K562 (cell line): ENCODE measurements around the gene RBM44. TPM values are rescaled to one million over a fixed set of nuclear protein-coding genes. Genes with fewer than 3 reads are reported as not detected.

ENCODE experiments used
- ATAC-seq: fragments of 200-7000 bp; cut with Tn5 transposase; 3 replicates; pipeline ENCODE4 v1.9.1; 2020; ENCODE audit warnings: moderate library complexity
- BruUV-seq: library from RNA; stranded (reverse); fragments of 400-500 nt; replicated peaks from 2 replicates; lab custom pipeline; 2021; lab: Mats Ljungman, UMichigan
- CTCF ChIA-PET: fragments of 300-600 bp; formaldehyde crosslinking; extraction: SDS; loops from one replicate; lab custom pipeline; 2021; ENCODE audit warnings: low intra/inter-chr PET ratio; lab: Yijun Ruan, JAX
- POLR2A ChIA-PET: fragments of 300-600, 350-650 bp; sonication (Branson Sonifier 250); formaldehyde crosslinking; extraction: SDS; loops from one replicate; lab custom pipeline; 2021; ENCODE audit warnings: antibody characterized with exemption, inconsistent platforms; lab: Yijun Ruan, JAX
- DNase-seq, 4 experiments: peaks; one replicate each; pipeline versions ENCODE4 v3.0.0 to v3.0.0-alpha.2; 2011 to 2018; ENCODE audit warnings: low spot score in 3 of 4, mixed read lengths in 3 of 4; ENCODE audit errors: extremely low read depth in 1 of 4
- FAIRE-seq: peaks from 2 replicates; lab custom pipeline; 2011; peaks lifted over from hg19 to GRCh38; lab: Jason Lieb, UNC
- H2AFZ ChIP-seq: 2 replicates; pipeline ENCODE4 v1.6.0; 2011; ENCODE audit warnings: low read depth, low read length, control low read depth, inconsistent platforms
- H3K27ac ChIP-seq: fragments of 200-600 bp; 3 replicates; pipeline ENCODE4 v1.8.0; 2011; ENCODE audit warnings: low read depth, mild to moderate bottlenecking, control low read depth, inconsistent platforms, low read length, moderate library complexity, mixed read lengths; ENCODE audit errors: extremely low read depth
- H3K27me3 ChIP-seq, 2 experiments: fragments of 300-600 bp in 1 of 2; 2 replicates in 1 of 2; 3 replicates in 1 of 2; pipeline versions ENCODE4 v1.6.0 to v1.8.0; 2011; ENCODE audit warnings: inconsistent platforms in 2 of 2, low read length in 2 of 2, mild to moderate bottlenecking in 1 of 2, mixed read lengths in 1 of 2, moderate library complexity in 1 of 2; ENCODE audit not compliant: control insufficient read depth in 2 of 2, insufficient read depth in 2 of 2
- H3K36me3 ChIP-seq: fragments of 300-600 bp; 3 replicates; pipeline ENCODE4 v1.8.0; 2011; ENCODE audit warnings: mild to moderate bottlenecking, low read length, inconsistent platforms; ENCODE audit not compliant: control insufficient read depth, insufficient read depth
- H3K4me1 ChIP-seq, 2 experiments: fragments of 200-600 bp in 1 of 2; replicated peaks in 1 of 2; 2 replicates in 1 of 2; 3 replicates in 1 of 2; pipeline versions ENCODE4 v1.5.1 to v1.8.0; 2011; ENCODE audit warnings: inconsistent platforms in 2 of 2, low read length in 2 of 2, mild to moderate bottlenecking in 1 of 2, mixed read lengths in 1 of 2, moderate library complexity in 1 of 2; ENCODE audit not compliant: control insufficient read depth in 2 of 2, insufficient read depth in 2 of 2
- H3K4me2 ChIP-seq: 2 replicates; pipeline ENCODE4 v1.6.1; 2011; ENCODE audit warnings: low read length, control low read depth, inconsistent platforms, mixed read lengths; ENCODE audit not compliant: insufficient read depth
- H3K4me3 ChIP-seq: fragments of 200-600 bp; sonication (generic), shearing (Covaris generic); 2 replicates; pipeline ENCODE4 v1.5.1; 2016; ENCODE audit warnings: control low read depth, inconsistent platforms
- H3K79me2 ChIP-seq: fragments of 200-600 bp; 3 replicates; pipeline ENCODE4 v1.8.0; 2011; ENCODE audit warnings: low read length, inconsistent platforms; ENCODE audit not compliant: control insufficient read depth, insufficient read depth
- H3K9ac ChIP-seq, 2 experiments: 2 replicates each; pipeline versions ENCODE4 v1.6.0 to v1.6.1; 2011; ENCODE audit warnings: low read depth in 2 of 2, low read length in 2 of 2, control low read depth in 1 of 2, inconsistent platforms in 1 of 2, mild to moderate bottlenecking in 1 of 2, mixed read lengths in 1 of 2; ENCODE audit not compliant: insufficient read depth in 1 of 2
- H3K9me1 ChIP-seq: one replicate; pipeline ENCODE4 v1.6.0; 2011; ENCODE audit warnings: inconsistent platforms, mild to moderate bottlenecking, low read length, moderate library complexity; ENCODE audit not compliant: control insufficient read depth, insufficient read depth
- H3K9me3 ChIP-seq: replicated peaks from 2 replicates; pipeline ENCODE4 v1.5.1; 2011; ENCODE audit warnings: low read depth, low read length, inconsistent platforms; ENCODE audit not compliant: control insufficient read depth, insufficient read depth
- H4K20me1 ChIP-seq: replicated peaks from 2 replicates; pipeline ENCODE4 v1.6.1; 2011; ENCODE audit warnings: low read length, inconsistent platforms, mixed read lengths; ENCODE audit not compliant: control insufficient read depth, insufficient read depth
- AFF1 ChIP-seq, 2 experiments: fragments of 450-650 bp; IDR thresholded peaks; 2 replicates each; pipeline ENCODE4 v1.6.1; 2018; ENCODE audit warnings: mild to moderate bottlenecking in 2 of 2, low read depth in 1 of 2; ENCODE audit not compliant: partially characterized antibody in 2 of 2
- CBX2 ChIP-seq: fragments of 200-600 bp; sonication (generic); IDR thresholded peaks from one replicate; pipeline ENCODE4 v1.6.1; 2012; ENCODE audit warnings: mild to moderate bottlenecking, low read length, inconsistent platforms; ENCODE audit not compliant: insufficient read depth, poor library complexity, severe bottlenecking
- CBX3 ChIP-seq, 2 experiments: IDR thresholded peaks; 1 replicate in 1 of 2; 2 replicates in 1 of 2; pipeline ENCODE4 v1.6.1; 2012; ENCODE audit warnings: inconsistent platforms in 2 of 2, low read length in 2 of 2, borderline replicate concordance in 1 of 2, control low read depth in 1 of 2
- COPS2 ChIP-seq: fragments of 450-650 bp; conservative IDR thresholded peaks from 2 replicates; pipeline ENCODE4 v1.6.1; 2016; ENCODE audit warnings: mild to moderate bottlenecking, moderate library complexity
- GTF2A2 ChIP-seq: IDR thresholded peaks from 2 replicates; pipeline ENCODE4 v1.6.1; 2016; ENCODE audit warnings: mild to moderate bottlenecking, missing genetic modification characterization, missing compliant biosample characterization
- HES1 ChIP-seq: fragments of 450-650 bp; IDR thresholded peaks from 2 replicates; pipeline ENCODE4 v1.6.1; 2016; ENCODE audit warnings: low read depth, mild to moderate bottlenecking, moderate library complexity
- ILK ChIP-seq: fragments of 450-650 bp; IDR thresholded peaks from 2 replicates; pipeline ENCODE4 v1.6.1; 2016; ENCODE audit warnings: missing genetic modification characterization, low read depth, mild to moderate bottlenecking, missing compliant biosample characterization, moderate library complexity, borderline replicate concordance
- NR2F6 ChIP-seq: fragments of 450-650 bp; formaldehyde crosslinking; IDR thresholded peaks from 2 replicates; pipeline ENCODE4 v1.4.0; 2020; ENCODE audit warnings: mild to moderate bottlenecking
- POLR2AphosphoS5 ChIP-seq: IDR thresholded peaks from 2 replicates; pipeline ENCODE4 v1.6.1; 2011; ENCODE audit warnings: mild to moderate bottlenecking, low read depth, low read length, moderate library complexity; ENCODE audit not compliant: control insufficient read depth, insufficient read depth
- RNF2 ChIP-seq: sonication (generic); IDR thresholded peaks from 2 replicates; pipeline ENCODE4 v1.6.1; 2016
- SRSF3 ChIP-seq: fragments of 200-400 bp; formaldehyde crosslinking; IDR thresholded peaks from 2 replicates; pipeline ENCODE4 v1.6.1; 2016; ENCODE audit warnings: mild to moderate bottlenecking, low read length, moderate library complexity; ENCODE audit not compliant: insufficient read depth
- SRSF7 ChIP-seq: fragments of 200-400 bp; formaldehyde crosslinking; optimal IDR thresholded peaks from 2 replicates; pipeline ENCODE3; 2017; ENCODE audit warnings: mild to moderate bottlenecking, low read depth, low read length
- ZNF274 ChIP-seq: IDR thresholded peaks from 2 replicates; pipeline ENCODE4 v1.6.1; 2011; ENCODE audit warnings: low read depth, mild to moderate bottlenecking, low read length, moderate library complexity, borderline replicate concordance
- ZNF354B ChIP-seq: fragments of 250-450 bp; sonication (Bioruptor Pico); IDR thresholded peaks from 2 replicates; pipeline ENCODE4 v1.4.0; 2020
- WGBS: fragments of 100-300 bp; shearing (Covaris generic); methylation state at CpG from one replicate; pipeline ENCODE4 v1.1.6; 2016; ENCODE audit warnings: low coverage, mixed read lengths; ENCODE audit not compliant: insufficient coverage; ENCODE audit errors: missing lambda C conversion rate; 5-methylcytosine and 5-hydroxymethylcytosine counted together
- in situ Hi-C: fragments of 300-500 bp; cut with MboI; formaldehyde crosslinking; loops from 4 replicates; pipeline ENCODE4 v1.15.0; 2018; ENCODE audit warnings: inconsistent platforms, mixed read lengths
- intact Hi-C: fragments of 100-400 bp; cut with micrococcal nuclease; formaldehyde crosslinking; loops from 2 replicates; pipeline ENCODE4 v1.14.2; 2022
- polyA plus RNA-seq, 8 experiments: library from polyadenylated mRNA; depleted of rRNA in 4 of 8; stranded (reverse) in 5 of 8; unstranded in 3 of 8; fragments of >200 nt; fragmentation: Nextera tagmentation in 2 of 8; fragmentation: Illumina TruSeq in 1 of 8; extraction: Ambion mirVana in 2 of 8; extraction: Trizol in 1 of 8; gene quantifications; 2 replicates each; pipeline versions ENCODE4 v1.2.1 to v1.2.3, GENCODE V29; 2011 to 2014; ENCODE audit warnings: inconsistent platforms in 1 of 8, missing spikeins in 1 of 8
- total RNA-seq, 7 experiments: library from RNA; depleted of rRNA in 6 of 7; stranded (reverse); fragments of >200 nt in 6 of 7; fragmentation: Illumina TruSeq in 2 of 7; extraction: Trizol in 2 of 7; gene quantifications; 2 replicates each; pipeline versions ENCODE4 v1.2.1 to v1.2.3, GENCODE V29; 2011 to 2021; ENCODE audit warnings: low replicate concordance in 1 of 7

Gene RBM44
- total and polyA plus RNA-seq, 9 of the 15 experiments (the other 6 are each of a cell fraction or from before 2014, with no cell fraction given), result 0.04 to 0.25 (median 0.13) TPM

GRCh38 chr2:237873897-237874551 lies 75.4 kb downstream of the RBM44 start:
- TF ChIP-seq ILK (tag), result no peak
- TF ChIP-seq AFF1 (IDR thresholded peaks at IDR 0.05; ENCODE audit: low read depth in 1 of 2, partially characterized antibody in 2 of 2), result no peak
- no peak for TF ChIP-seq CBX3 (IDR thresholded peaks at IDR 0.05; ENCODE audit: borderline replicate concordance in 1 of 2, low read length in 2 of 2)
- TF ChIP-seq ZNF354B (CRISPR knock-in tag), result no peak
- no peak for TF ChIP-seq HES1
- no peak for TF ChIP-seq SRSF7
- TF ChIP-seq SRSF3, result no peak
- TF ChIP-seq COPS2, result no peak
- no peak for TF ChIP-seq GTF2A2
- no peak for TF ChIP-seq POLR2AphosphoS5
- no peak for TF ChIP-seq NR2F6 (CRISPR knock-in tag)
- TF ChIP-seq ZNF274, result no peak
- no peak for TF ChIP-seq RNF2
- TF ChIP-seq CBX2, result no peak
- intact Hi-C loops, result no loop called here
- no peaks in the 10 kb centered on the region for H3K36me3 ChIP-seq
- H3K4me1 ChIP-seq, result peaks cover 0 to 16% of the 10 kb centered on the region in 2 experiments; a peak in 2 of 5 replicates
- no peaks in the 10 kb centered on the region for H3K9me1 ChIP-seq
- no peak overlapping the region for H3K9ac ChIP-seq
- BruUV-seq, result no TSS peak
- no peaks in the 10 kb centered on the region for H3K9me3 ChIP-seq
- DNase-seq, result no peak
- no peak overlapping the region for H2AFZ ChIP-seq
- CTCF ChIA-PET, result no interaction called here
- no peak for FAIRE-seq
- no peak overlapping the region for H3K4me3 ChIP-seq
- 3% methylated on average over 12 of the region's 14 CpGs for WGBS
- H3K79me2 ChIP-seq, result no peaks in the 10 kb centered on the region
- POLR2A ChIA-PET, result interaction anchor here (0.6 to 0.7 kb wide), 2 partner anchors 360 to 412 kb away, joined by 3 read pairs; no protein-coding TSS in a partner anchor
- no peak overlapping the region for H3K27ac ChIP-seq
- in situ Hi-C loops, result loop anchor here (25.0 kb wide), 1 partner anchor 388 kb away; no protein-coding TSS in a partner anchor
- peak; percentile 62 for ATAC-seq
- no peak overlapping the region for H3K4me2 ChIP-seq
- peaks cover 5% of the 10 kb centered on the region; the same call in 1 of the 2 replicates for H4K20me1 ChIP-seq
- peaks cover 33 to 94% of the 10 kb centered on the region in 2 experiments for H3K27me3 ChIP-seq
